ENCODE data around the gene CES2.
"Not testable (repeated sequence)": the region's sequence is repeated elsewhere in the genome, so short reads cannot be mapped to it uniquely, and the experiment has no call there.

Gene CES2

DNA sequence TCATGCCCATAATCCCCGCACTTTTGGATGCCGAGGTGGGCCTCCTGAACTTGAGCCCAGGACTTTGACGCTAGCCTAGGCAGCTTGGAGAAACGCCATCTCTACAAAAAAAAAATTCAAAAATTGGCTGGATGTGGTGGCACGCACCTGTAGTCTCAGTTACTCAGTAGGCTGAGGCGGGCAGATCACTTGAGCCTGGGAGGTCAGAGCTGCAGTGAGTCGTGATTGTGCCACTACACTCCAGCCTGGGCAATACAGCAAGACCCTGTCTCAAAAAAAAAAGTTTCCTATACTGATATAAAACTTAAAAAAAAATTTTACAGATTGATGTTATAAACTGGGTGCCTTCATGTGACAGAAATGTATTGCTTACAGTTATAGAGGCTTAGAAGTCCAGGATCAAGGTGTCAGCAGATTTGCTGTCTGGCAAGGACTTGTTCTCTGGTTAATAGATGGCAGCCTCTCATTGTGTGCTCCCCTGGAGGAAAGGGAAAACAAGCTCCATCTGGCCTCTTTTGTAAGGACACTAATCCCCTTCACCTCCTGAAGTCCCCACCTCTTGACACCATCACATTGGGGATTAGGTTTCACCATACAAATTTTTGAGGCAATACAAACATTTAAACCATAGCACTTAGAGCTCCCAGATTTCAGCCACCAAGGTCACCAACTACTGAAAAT lies 17.3 kb downstream of the CES2 start:
- Histone ChIP-seq H3K36me3 (ENCODE audit: control insufficient read depth, insufficient read depth, low read length) (no peaks in the 10 kb centered on the region), H3K27me3 (replicated peaks; ENCODE audit: control insufficient read depth, insufficient read depth, low read length) (no peaks in the 10 kb centered on the region), H3K4me3 (replicated peaks; ENCODE audit: low read depth, low read length) (no peak overlapping the region)
- DNase-seq (ENCODE audit: extremely low read depth, insufficient read length), result no peak
- TF ChIP-seq, protein P1, sequence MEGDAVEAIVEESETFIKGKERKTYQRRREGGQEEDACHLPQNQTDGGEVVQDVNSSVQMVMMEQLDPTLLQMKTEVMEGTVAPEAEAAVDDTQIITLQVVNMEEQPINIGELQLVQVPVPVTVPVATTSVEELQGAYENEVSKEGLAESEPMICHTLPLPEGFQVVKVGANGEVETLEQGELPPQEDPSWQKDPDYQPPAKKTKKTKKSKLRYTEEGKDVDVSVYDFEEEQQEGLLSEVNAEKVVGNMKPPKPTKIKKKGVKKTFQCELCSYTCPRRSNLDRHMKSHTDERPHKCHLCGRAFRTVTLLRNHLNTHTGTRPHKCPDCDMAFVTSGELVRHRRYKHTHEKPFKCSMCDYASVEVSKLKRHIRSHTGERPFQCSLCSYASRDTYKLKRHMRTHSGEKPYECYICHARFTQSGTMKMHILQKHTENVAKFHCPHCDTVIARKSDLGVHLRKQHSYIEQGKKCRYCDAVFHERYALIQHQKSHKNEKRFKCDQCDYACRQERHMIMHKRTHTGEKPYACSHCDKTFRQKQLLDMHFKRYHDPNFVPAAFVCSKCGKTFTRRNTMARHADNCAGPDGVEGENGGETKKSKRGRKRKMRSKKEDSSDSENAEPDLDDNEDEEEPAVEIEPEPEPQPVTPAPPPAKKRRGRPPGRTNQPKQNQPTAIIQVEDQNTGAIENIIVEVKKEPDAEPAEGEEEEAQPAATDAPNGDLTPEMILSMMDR (IDR thresholded peaks at IDR 0.05; ENCODE audit: insufficient read depth, low read length, poor library complexity, severe bottlenecking), result no peak

DNA sequence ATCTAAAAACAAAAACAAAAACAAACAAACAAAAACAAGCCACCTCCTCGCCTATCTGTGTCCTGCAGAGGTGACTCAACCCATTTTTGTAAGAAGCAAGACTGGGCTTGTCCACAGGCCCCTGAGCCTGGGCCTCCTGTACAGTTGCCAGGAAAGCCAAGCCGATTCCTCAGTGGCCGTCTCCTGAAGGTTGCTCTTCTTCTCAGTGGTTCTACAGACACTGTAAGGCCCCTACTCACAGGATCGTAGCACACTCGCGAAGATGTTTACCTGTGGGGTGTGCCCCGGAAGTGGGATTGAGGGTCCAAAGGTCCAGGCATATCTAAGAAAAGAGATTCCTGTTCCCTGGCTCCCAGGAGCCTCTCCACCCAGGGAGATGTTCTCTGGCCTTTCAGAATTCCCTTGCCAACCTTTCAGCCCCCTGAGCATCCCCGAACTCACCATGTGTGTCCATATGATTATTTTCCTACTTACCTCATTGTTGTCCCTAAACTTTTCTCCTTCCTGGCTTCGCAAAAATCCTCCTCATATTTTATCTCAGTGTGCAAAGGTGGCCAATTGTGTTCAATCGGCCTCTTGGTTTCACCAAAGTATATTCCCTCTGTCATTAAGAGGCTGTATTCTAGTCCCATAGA lies 18.3 kb downstream of the CES2 start:
- Histone ChIP-seq H3K36me3 (ENCODE audit: control insufficient read depth, insufficient read depth, low read length) (no peaks in the 10 kb centered on the region), H3K4me3 (replicated peaks; ENCODE audit: low read depth, low read length) (no peak overlapping the region), H3K27me3 (replicated peaks; ENCODE audit: control insufficient read depth, insufficient read depth, low read length) (no peaks in the 10 kb centered on the region)
- TF ChIP-seq, protein P1 (IDR thresholded peaks at IDR 0.05; ENCODE audit: insufficient read depth, low read length, poor library complexity, severe bottlenecking), result no peak
- no peak for DNase-seq (ENCODE audit: extremely low read depth, insufficient read length)

DNA sequence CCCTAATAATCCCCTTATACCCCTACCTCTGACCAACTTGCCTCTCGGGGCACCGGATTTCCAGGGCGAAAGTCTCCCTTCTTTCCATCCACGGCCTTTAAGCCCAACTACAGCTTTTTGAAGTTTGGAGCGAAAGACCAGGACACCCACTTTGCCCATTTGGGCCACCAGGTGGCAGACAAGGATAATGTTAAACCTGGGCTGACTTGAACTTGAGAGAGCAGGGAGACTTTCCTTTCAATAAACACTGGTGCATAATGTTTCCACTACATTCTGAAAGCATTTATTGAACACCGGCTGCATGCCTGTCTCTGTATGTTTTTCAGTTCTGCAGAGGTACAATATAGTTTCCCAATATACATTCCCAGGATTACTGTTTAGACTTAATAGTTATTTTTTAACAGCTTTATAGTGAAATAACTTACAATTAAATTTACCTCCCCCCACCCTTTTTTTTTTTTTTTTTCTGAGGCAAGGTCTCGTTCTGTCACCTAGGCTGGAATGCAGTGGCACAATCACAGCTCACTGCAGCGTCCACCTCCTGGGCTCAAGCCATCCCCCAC lies 18.9 kb downstream of the CES2 start:
- Histone ChIP-seq H3K27me3 (replicated peaks; ENCODE audit: control insufficient read depth, insufficient read depth, low read length) (no peaks in the 10 kb centered on the region), H3K36me3 (ENCODE audit: control insufficient read depth, insufficient read depth, low read length) (no peaks in the 10 kb centered on the region), H3K4me3 (replicated peaks; ENCODE audit: low read depth, low read length) (no peak overlapping the region)
- TF ChIP-seq, protein P1 (IDR thresholded peaks at IDR 0.05; ENCODE audit: insufficient read depth, low read length, poor library complexity, severe bottlenecking), result peak; percentile 82
- DNase-seq (ENCODE audit: extremely low read depth, insufficient read length), result no peak

DNA sequence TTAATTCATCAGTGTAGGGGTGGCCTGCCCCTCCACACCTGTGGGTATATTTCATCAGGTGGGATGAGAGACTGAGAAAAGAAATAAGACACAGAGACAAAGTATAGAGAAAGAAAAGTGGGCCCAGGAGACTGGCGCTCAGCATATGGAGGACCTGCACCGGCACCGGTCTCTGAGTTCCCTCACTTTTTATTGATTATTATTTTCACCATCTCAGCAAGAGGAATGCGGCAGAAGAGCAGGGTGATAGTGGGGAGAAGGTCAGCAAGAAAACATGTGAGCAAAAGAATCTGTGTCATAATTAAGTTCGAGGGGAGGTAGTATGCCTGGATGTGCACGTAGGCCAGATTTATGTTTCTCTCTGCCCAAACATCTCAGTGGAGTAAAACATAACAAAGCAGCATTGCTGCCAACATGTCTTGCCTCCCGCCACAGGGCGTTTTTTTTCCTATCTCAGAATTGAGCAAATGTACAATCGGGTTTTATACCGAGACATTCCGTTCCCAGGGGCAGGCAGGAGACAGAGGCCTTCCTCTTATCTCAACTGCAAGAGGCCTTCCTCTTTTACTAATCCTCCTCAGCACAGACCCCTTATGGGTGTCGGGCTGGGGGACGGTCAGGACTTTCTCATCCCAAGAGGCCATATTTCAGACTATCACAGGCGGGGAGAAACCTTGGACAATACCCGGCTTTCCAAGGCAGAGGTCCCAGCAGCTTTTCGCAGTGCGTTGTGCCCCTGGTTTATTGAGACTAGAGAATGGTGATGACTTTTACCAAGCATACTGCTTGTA lies 20.2 kb downstream of the CES2 start:
- not testable (repeated sequence) for DNase-seq (ENCODE audit: extremely low read depth, insufficient read length); H3K36me3 ChIP-seq (ENCODE audit: control insufficient read depth, insufficient read depth, low read length); H3K27me3 ChIP-seq (replicated peaks; ENCODE audit: control insufficient read depth, insufficient read depth, low read length); H3K4me3 ChIP-seq (replicated peaks; ENCODE audit: low read depth, low read length)

DNA sequence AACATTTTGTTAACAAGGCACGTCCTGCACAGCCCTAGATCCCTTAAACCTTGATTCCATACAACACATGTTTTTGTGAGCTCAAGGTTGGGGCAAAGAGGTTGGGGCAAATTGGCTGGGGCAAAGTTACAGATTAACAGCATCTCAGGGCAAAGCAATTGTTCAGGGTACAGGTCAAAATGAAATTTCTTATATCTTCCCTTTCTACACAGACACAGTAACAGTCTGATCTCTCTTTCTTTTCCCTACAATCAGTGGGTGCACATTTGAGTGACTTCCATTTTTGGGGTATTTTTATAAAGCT lies 20.8 kb downstream of the CES2 start:
- not testable (repeated sequence) for H3K36me3 ChIP-seq (ENCODE audit: control insufficient read depth, insufficient read depth, low read length); DNase-seq (ENCODE audit: extremely low read depth, insufficient read length); H3K27me3 ChIP-seq (replicated peaks; ENCODE audit: control insufficient read depth, insufficient read depth, low read length); H3K4me3 ChIP-seq (replicated peaks; ENCODE audit: low read depth, low read length)

DNA sequence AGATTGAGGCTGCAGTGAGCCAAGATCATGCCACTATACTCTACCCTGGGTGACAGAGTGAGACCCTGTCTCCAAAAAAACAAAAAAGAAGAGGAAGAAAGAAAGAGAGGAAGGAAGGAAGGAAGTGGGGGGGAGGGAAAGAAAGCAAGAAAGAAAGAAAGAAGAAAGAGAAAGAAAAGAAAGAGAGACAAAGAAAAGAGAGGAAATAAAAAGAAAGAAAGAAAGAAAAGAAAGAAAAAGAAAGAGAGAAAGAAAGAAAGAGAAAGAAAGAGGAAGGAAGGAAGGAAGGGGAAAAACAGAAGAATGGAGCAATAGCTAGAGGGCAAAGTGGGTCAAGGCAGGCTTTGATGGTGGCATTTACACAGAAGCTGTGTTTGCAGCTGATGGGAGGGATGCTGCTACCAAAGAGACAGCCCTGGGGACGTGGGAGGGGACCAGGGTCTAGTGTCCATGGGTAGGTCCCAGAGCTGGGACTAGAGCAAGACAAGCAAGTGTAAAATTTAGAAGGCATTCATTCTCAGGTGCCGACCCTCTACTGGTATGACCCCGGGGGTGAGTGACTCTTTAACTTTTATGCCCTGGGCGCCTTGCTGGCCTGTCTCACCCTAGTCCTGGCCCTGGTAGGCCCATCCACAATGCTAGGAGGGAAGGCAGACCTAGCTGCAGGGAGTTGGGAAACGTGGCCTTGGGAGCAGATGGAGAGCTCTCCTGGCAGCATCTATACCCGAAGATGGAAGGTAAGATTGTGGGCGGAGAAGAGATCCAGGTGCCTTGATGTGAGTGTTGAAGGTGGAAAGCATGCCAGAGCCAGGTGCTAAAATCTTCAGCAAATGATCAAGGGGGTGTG lies 23.8 kb downstream of the CES2 start:
- DNase-seq (ENCODE audit: extremely low read depth, insufficient read length), result no peak
- Histone ChIP-seq H3K36me3 (ENCODE audit: control insufficient read depth, insufficient read depth, low read length) (no peaks in the 10 kb centered on the region), H3K27me3 (replicated peaks; ENCODE audit: control insufficient read depth, insufficient read depth, low read length) (no peaks in the 10 kb centered on the region), H3K4me3 (replicated peaks; ENCODE audit: low read depth, low read length) (no peak overlapping the region)
- TF ChIP-seq, protein P1 (IDR thresholded peaks at IDR 0.05; ENCODE audit: insufficient read depth, low read length, poor library complexity, severe bottlenecking), result no peak
